Thyroid gland (tissue), 4 donors: ENCODE measurements around the gene KMO.

ENCODE experiments used
- CTCF ChIP-seq, 6 experiments: fragments of 200-600 bp in 3 of 6; fragments of 450-650 bp in 3 of 6; sonication (generic) in 3 of 6; IDR thresholded peaks; one replicate each; pipeline ENCODE4 v1.5.1; 2016 to 2019; ENCODE audit warnings: antibody characterized with exemption in 6 of 6, mild to moderate bottlenecking in 2 of 6, inconsistent platforms in 1 of 6, moderate library complexity in 1 of 6
- POLR2A ChIP-seq, 2 donors: fragments of 450-650 bp; IDR thresholded peaks; one replicate each; pipeline ENCODE4 v1.6.1; 2017; ENCODE audit warnings: antibody characterized with exemption in 2 of 2, mild to moderate bottlenecking in 2 of 2, moderate library complexity in 1 of 2

GRCh38 chr1:241518476-241519307, 13.5 kb upstream of the KMO start:
- TF ChIP-seq CTCF (IDR thresholded peaks at IDR 0.05) (no peak), POLR2A (IDR thresholded peaks at IDR 0.05) (no peak)
